HepG2 (cell line): ENCODE measurements around the gene RXFP1. TPM values are rescaled to one million over a fixed set of nuclear protein-coding genes. Genes with fewer than 3 reads are reported as not detected.
"Not testable (repeated sequence)": the region's sequence is repeated elsewhere in the genome, so short reads cannot be mapped to it uniquely, and the experiment has no call there.

ENCODE experiments used
- ATAC-seq: fragments of 200-7000 bp; cut with Tn5 transposase; 3 replicates; pipeline ENCODE4 v1.9.1; 2020; ENCODE audit warnings: mild to moderate bottlenecking, moderate library complexity
- BruUV-seq: library from RNA; stranded (reverse); fragments of 400-500 nt; replicated peaks from 2 replicates; lab custom pipeline; 2021; lab: Mats Ljungman, UMichigan
- CTCF ChIA-PET: fragments of 300-600 bp; formaldehyde crosslinking; extraction: SDS; loops from one replicate; lab custom pipeline; 2021; ENCODE audit warnings: low total read pairs, inconsistent platforms, low intra/inter-chr PET ratio; lab: Yijun Ruan, JAX
- POLR2A ChIA-PET: fragments of 350-600 bp; sonication (Branson Sonifier 250); formaldehyde crosslinking; loops from one replicate; lab custom pipeline; 2020; ENCODE audit warnings: antibody characterized with exemption, inconsistent platforms; lab: Yijun Ruan, JAX
- DNase-seq: peaks from one replicate; pipeline ENCODE4 v3.0.0-alpha.2; 2015; ENCODE audit warnings: low spot score
- FAIRE-seq: peaks from 3 replicates; lab custom pipeline; 2011; peaks lifted over from hg19 to GRCh38; lab: Jason Lieb, UNC
- H2AFZ ChIP-seq: one replicate; pipeline ENCODE4 v1.6.1; 2011; ENCODE audit warnings: low read length, inconsistent platforms
- H3K27ac ChIP-seq: fragments of 300-600 bp; 3 replicates; pipeline ENCODE4 v1.8.0; 2011; ENCODE audit warnings: mixed run types, mild to moderate bottlenecking, mixed read lengths, low read length, inconsistent platforms; ENCODE audit not compliant: insufficient read depth; ENCODE audit errors: extremely low read length
- H3K27me3 ChIP-seq, 2 experiments: fragments of 200-600 bp in 1 of 2; 2 replicates in 1 of 2; 3 replicates in 1 of 2; pipeline versions ENCODE4 v1.6.0 to v1.8.0; 2011; ENCODE audit warnings: low read length in 2 of 2, mild to moderate bottlenecking in 2 of 2, moderate library complexity in 2 of 2, inconsistent platforms in 1 of 2; ENCODE audit not compliant: insufficient read depth in 2 of 2, control insufficient read depth in 1 of 2
- H3K36me3 ChIP-seq, 2 experiments: fragments of 200-600 bp in 1 of 2; replicated peaks in 1 of 2; 2 replicates in 1 of 2; 3 replicates in 1 of 2; pipeline versions ENCODE4 v1.5.1 to v1.8.0; 2011; ENCODE audit warnings: low read length in 2 of 2, inconsistent platforms in 1 of 2; ENCODE audit not compliant: insufficient read depth in 2 of 2, control insufficient read depth in 1 of 2
- H3K4me1 ChIP-seq: 2 replicates; pipeline ENCODE4 v1.5.1; 2012; ENCODE audit warnings: low read length, inconsistent platforms; ENCODE audit not compliant: insufficient read depth
- H3K4me2 ChIP-seq: 2 replicates; pipeline ENCODE4 v1.6.0; 2011; ENCODE audit warnings: low read depth, low read length, inconsistent platforms
- H3K4me3 ChIP-seq, 3 experiments: fragments of 200-600 bp in 1 of 3; sonication (generic), shearing (Covaris generic) in 1 of 3; replicated peaks in 1 of 3; 2 replicates each; pipeline ENCODE4 v1.5.1; 2011 to 2016; ENCODE audit warnings: low read length in 3 of 3, inconsistent platforms in 2 of 3, low read depth in 2 of 3, mild to moderate bottlenecking in 2 of 3, control low read depth in 1 of 3, mixed read lengths in 1 of 3; ENCODE audit not compliant: insufficient read depth in 1 of 3
- H3K79me2 ChIP-seq: one replicate; pipeline ENCODE4 v1.6.1; 2011; ENCODE audit warnings: low read length, inconsistent platforms; ENCODE audit not compliant: insufficient read depth
- H3K9ac ChIP-seq: 2 replicates; pipeline ENCODE4 v1.6.0; 2011; ENCODE audit warnings: mild to moderate bottlenecking, low read depth, low read length, inconsistent platforms; ENCODE audit not compliant: insufficient read depth
- H3K9me3 ChIP-seq: 2 replicates; pipeline ENCODE4 v1.5.1; 2012; ENCODE audit warnings: mild to moderate bottlenecking, low read length
- H4K20me1 ChIP-seq: 2 replicates; pipeline ENCODE4 v1.6.0; 2011; ENCODE audit warnings: inconsistent platforms, mild to moderate bottlenecking, low read length, moderate library complexity; ENCODE audit not compliant: insufficient read depth
- ZNF20 ChIP-seq: sonication (generic); formaldehyde crosslinking; IDR thresholded peaks from 2 replicates; pipeline ENCODE4 v1.4.0; 2020; ENCODE audit warnings: mild to moderate bottlenecking, moderate library complexity, missing genetic modification reagents
- ZNF3 ChIP-seq: IDR thresholded peaks from 2 replicates; pipeline ENCODE4 v1.7.0; 2017; ENCODE audit warnings: inconsistent platforms
- ZNF766 ChIP-seq: sonication (generic); formaldehyde crosslinking; IDR thresholded peaks from 2 replicates; pipeline ENCODE4 v1.5.0; 2020; ENCODE audit warnings: missing genetic modification reagents, borderline replicate concordance
- ZNF878 ChIP-seq: sonication (generic); formaldehyde crosslinking; IDR thresholded peaks from 2 replicates; pipeline ENCODE4 v1.8.1; 2023; ENCODE audit warnings: mild to moderate bottlenecking, missing genetic modification reagents, moderate library complexity
- ZNF879 ChIP-seq: sonication (generic); formaldehyde crosslinking; IDR thresholded peaks from 2 replicates; pipeline ENCODE4 v1.8.1; 2023; ENCODE audit warnings: missing genetic modification reagents
- WGBS: methylation state at CpG from one replicate; pipeline ENCODE4 v1.1.6; 2017; ENCODE audit warnings: low lambda C conversion rate; 5-methylcytosine and 5-hydroxymethylcytosine counted together
- in situ Hi-C: cut with HindIII; loops from 2 replicates; pipeline ENCODE4 v1.10.0; 2017; ENCODE audit warnings: low pct_unique_long_range_greater_than_20kb; ENCODE audit not compliant: extremely low pct_ligation_motif_present
- intact Hi-C: fragments of 100-400 bp; cut with micrococcal nuclease; formaldehyde crosslinking; loops from one replicate; pipeline ENCODE4 v1.10.0; 2022; ENCODE audit not compliant: unreplicated experiment
- polyA plus RNA-seq, 8 experiments: library from polyadenylated mRNA; depleted of rRNA in 3 of 8; stranded (reverse) in 7 of 8; unstranded in 1 of 8; fragments of >200 nt; fragmentation: Illumina TruSeq in 4 of 8; extraction: Trizol in 4 of 8; gene quantifications; 2 replicates each; pipeline versions ENCODE4 v1.2.1 to v1.2.3, GENCODE V29; 2011 to 2016; ENCODE audit warnings: low read depth in 4 of 8, missing spikeins in 1 of 8, mixed read lengths in 1 of 8; ENCODE audit not compliant: insufficient read depth in 1 of 8
- total RNA-seq, 5 experiments: library from RNA; depleted of rRNA; stranded (reverse); fragments of >200 nt; fragmentation: Illumina TruSeq; extraction: Trizol; gene quantifications; 2 replicates each; pipeline ENCODE4 v1.2.3, GENCODE V29; 2016; ENCODE audit warnings: low read depth in 1 of 5

The RXFP1 gene
- total and polyA plus RNA-seq, 2 of the 13 experiments (the other 11 are each of a cell fraction or from before 2014, with no cell fraction given) = not detected

DNA sequence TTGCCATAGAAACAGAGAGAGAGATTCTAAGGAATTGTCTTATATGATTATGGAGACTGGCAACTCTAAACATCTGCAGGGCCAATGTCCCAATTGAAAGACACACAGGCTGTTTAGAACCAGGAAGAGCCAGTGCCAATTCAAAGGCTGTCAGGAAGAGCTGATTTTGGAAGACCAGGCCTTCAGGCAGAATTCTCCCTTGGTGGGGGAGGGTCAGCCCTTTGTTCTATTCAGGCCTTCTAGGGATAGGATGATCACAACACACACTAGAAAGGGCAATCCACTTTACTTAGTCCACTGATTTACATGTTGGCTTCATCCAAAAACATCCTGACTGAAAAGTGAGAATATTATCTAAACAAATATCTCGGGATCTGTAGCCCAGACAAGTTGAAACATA lies 134.8 kb downstream of the RXFP1 start:
- H3K27me3 ChIP-seq = no peaks in the 10 kb centered on the region; a peak in 1 of 5 replicates
- WGBS = 0% methylated on average over 1 of the region's 1 CpG
- intact Hi-C loops = no loop called here
- H3K9me3 ChIP-seq = no peaks in the 10 kb centered on the region
- POLR2A ChIA-PET = no interaction called here
- no peak overlapping the region for H3K9ac ChIP-seq
- in situ Hi-C loops = no loop called here
- no peak for FAIRE-seq
- H4K20me1 ChIP-seq = no peaks in the 10 kb centered on the region
- no peaks in the 10 kb centered on the region for H3K4me1 ChIP-seq
- no TSS peak for BruUV-seq
- CTCF ChIA-PET = no interaction called here
- ATAC-seq = no peak
- no peak for TF ChIP-seq ZNF879 (CRISPR knock-in tag)
- no peak for TF ChIP-seq ZNF878 (CRISPR knock-in tag)
- TF ChIP-seq ZNF3 (CRISPR knock-in tag) = no peak
- TF ChIP-seq, all 625 proteins: peak for 0
- Histone ChIP-seq H3K27ac (no peak overlapping the region), H2AFZ (no peak overlapping the region), H3K79me2 (no peaks in the 10 kb centered on the region), H3K4me3 (no peak overlapping the region), H3K4me2 (no peak overlapping the region), H3K36me3 (no peaks in the 10 kb centered on the region)
- DNase-seq = no peak

DNA sequence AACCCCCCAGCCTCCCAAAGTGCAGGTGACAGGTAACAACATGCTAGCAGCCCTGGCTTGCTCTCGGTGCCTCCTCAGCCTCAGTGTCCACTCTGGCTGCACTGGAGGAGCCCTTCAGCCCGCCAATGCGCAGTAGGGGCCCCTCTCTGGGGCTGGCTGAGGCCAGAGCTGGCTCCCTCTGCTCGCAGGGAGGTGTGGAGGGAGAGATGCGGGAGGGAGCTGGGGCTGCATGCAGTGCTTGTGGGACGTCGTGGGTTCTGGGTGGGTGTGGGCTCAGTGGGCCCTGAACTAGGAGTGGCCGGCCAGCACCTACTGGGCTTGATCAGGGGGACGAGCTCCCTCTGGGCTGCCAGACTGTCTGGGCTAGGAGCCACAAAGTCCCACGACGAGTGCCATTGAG lies 135.6 kb downstream of the RXFP1 start:
- BruUV-seq = no TSS peak
- Histone ChIP-seq H3K4me2 (no peak overlapping the region), H3K9ac (no peak overlapping the region), H3K79me2 (no peaks in the 10 kb centered on the region), H3K9me3 (no peaks in the 10 kb centered on the region), H3K27me3 (no peaks in the 10 kb centered on the region; a peak in 1 of 5 replicates), H2AFZ (no peak overlapping the region), H3K36me3 (no peaks in the 10 kb centered on the region), H3K27ac (no peak overlapping the region), H4K20me1 (no peaks in the 10 kb centered on the region), H3K4me1 (no peaks in the 10 kb centered on the region), H3K4me3 (no peak overlapping the region)
- intact Hi-C loops (no loop called here), in situ Hi-C loops (no loop called here)
- ATAC-seq (peak; percentile 34), FAIRE-seq (no peak), DNase-seq (no peak)
- CTCF ChIA-PET = no interaction called here
- TF ChIP-seq ZNF20 = no peak
- no peak for TF ChIP-seq ZNF766
- WGBS = 37% methylated on average over 4 of the region's 11 CpGs
- POLR2A ChIA-PET = no interaction called here

DNA sequence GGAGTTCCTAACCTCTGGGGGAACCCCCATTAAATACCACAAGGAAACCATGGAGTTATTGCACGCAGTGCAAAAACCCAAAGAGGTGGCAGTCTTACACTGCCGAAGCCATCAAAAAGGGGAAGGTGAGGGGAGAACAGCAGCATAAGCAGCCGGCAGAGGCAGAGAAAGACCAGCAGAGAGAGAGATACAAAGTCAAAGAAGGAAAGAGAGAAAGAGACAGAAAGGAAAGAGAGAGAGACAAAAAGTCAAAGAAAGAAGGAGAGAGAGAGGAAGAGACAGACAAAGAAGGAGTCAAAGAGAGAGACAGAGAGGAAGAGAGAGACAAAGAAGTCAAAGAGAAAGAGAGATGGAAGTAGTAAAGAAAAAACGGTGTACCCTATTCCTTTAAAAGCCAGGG lies 141.6 kb downstream of the RXFP1 start:
- not testable (repeated sequence) for ATAC-seq

DNA sequence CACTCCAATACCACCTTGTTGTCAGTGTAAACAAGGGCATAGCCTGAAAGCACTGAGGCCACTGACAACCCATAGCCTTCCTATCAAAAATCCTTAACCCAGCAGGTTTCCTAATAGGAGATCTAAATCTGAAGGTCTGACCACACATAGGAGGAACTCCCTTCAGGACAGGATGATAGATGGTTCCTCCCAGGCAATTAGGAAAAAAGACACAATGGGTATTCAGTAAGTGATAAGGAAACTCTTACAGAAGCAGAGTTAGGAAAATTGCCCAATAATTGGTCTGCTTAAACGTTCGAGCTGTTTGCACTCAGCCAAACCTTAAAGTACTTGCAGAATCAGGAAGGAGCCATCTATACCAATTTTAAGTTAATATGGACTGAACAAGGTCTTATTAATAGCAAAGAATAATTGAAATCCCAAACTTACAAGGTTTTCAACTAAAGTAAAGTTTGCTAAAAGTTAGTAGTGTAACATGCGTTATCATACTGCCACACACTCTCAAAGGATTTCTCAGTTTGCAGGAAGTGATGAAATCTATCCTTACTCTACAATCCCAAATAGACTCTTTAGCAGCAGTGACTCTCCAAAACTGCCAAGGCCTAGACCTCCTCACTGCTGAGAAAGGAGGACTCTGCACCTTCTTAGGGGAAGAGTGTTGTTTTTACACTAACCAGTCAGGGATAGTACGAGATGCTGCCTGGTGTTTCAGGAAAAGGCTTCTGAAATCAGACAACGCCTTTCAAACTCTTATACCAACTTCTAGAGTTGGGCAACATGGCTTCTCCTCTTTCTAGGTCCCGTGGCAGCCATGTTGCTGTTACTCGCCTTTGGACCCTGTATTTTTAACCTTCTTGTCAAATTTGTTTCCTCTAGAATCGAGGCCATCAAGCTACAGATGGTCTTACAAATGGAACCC lies 142.3 kb downstream of the RXFP1 start:
- H3K9me3 ChIP-seq, H3K4me3 ChIP-seq, ATAC-seq, POLR2A ChIA-PET, H3K79me2 ChIP-seq, H2AFZ ChIP-seq, in situ Hi-C loops, H3K9ac ChIP-seq, BruUV-seq, H3K36me3 ChIP-seq, H3K4me1 ChIP-seq, H3K4me2 ChIP-seq, FAIRE-seq, H3K27ac ChIP-seq, intact Hi-C loops, H3K27me3 ChIP-seq, H4K20me1 ChIP-seq, DNase-seq, CTCF ChIA-PET: not testable (repeated sequence)
- 64% methylated on average over 8 of the region's 8 CpGs for WGBS

More for the DNA sequence above, 141.6 kb downstream of the RXFP1 start:
- H3K4me2 ChIP-seq, BruUV-seq, H3K4me3 ChIP-seq, H3K27ac ChIP-seq, H2AFZ ChIP-seq, H3K9ac ChIP-seq, in situ Hi-C loops, CTCF ChIA-PET, H3K27me3 ChIP-seq, H3K4me1 ChIP-seq, H3K79me2 ChIP-seq, H3K9me3 ChIP-seq, H4K20me1 ChIP-seq, FAIRE-seq, POLR2A ChIA-PET, H3K36me3 ChIP-seq, DNase-seq, intact Hi-C loops: not testable (repeated sequence)
- WGBS = 47% methylated on average over 4 of the region's 4 CpGs
